Lung (tissue), 12 donors: ENCODE results near the gene SNX20. TPM values are rescaled to one million over a fixed set of nuclear protein-coding genes. Genes with fewer than 3 reads are reported as not detected.

Experiments
- ATAC-seq: fragments of 200-7000 bp; cut with Tn5 transposase; one replicate; pipeline ENCODE4 v1.9.1; 2020; ENCODE audit warnings: moderate number of reproducible peaks; ENCODE audit not compliant: insufficient read depth, low FRiP score
- DNase-seq, 3 donors: peaks; one replicate each; pipeline ENCODE4 v3.0.0-alpha.2; 2013 to 2017
- H3K27ac ChIP-seq, 2 donors: one replicate each; pipeline ENCODE4 v1.5.1; 2013; ENCODE audit warnings: mild to moderate bottlenecking in 2 of 2, moderate library complexity in 2 of 2, control low read depth in 1 of 2, inconsistent platforms in 1 of 2, low read depth in 1 of 2, low read length in 1 of 2
- H3K27me3 ChIP-seq, 3 donors: one replicate each; pipeline ENCODE4 v1.5.1; 2013; ENCODE audit warnings: low read length in 2 of 3; ENCODE audit not compliant: control insufficient read depth in 3 of 3, insufficient read depth in 3 of 3
- H3K36me3 ChIP-seq, 4 donors: one replicate each; pipeline ENCODE4 v1.5.1; 2013; ENCODE audit warnings: low read length in 4 of 4, mild to moderate bottlenecking in 1 of 4, moderate library complexity in 1 of 4; ENCODE audit not compliant: control insufficient read depth in 4 of 4, insufficient read depth in 4 of 4
- H3K4me1 ChIP-seq, 5 donors: one replicate each; pipeline ENCODE4 v1.5.1; 2013; ENCODE audit warnings: low read length in 5 of 5, mild to moderate bottlenecking in 2 of 5, moderate library complexity in 1 of 5; ENCODE audit not compliant: control insufficient read depth in 5 of 5, insufficient read depth in 5 of 5
- H3K4me3 ChIP-seq: one replicate; pipeline ENCODE4 v1.5.1; 2013; ENCODE audit warnings: mild to moderate bottlenecking, control low read depth, moderate library complexity
- H3K9ac ChIP-seq, 2 donors: one replicate each; pipeline ENCODE4 v1.5.1; 2013; ENCODE audit warnings: low read length in 2 of 2, control low read depth in 1 of 2; ENCODE audit not compliant: insufficient read depth in 1 of 2
- H3K9me3 ChIP-seq, 4 donors: one replicate each; pipeline ENCODE4 v1.5.1; 2013; ENCODE audit warnings: low read length in 3 of 4, mild to moderate bottlenecking in 1 of 4, moderate library complexity in 1 of 4; ENCODE audit not compliant: control insufficient read depth in 4 of 4, insufficient read depth in 3 of 4
- CTCF ChIP-seq: IDR thresholded peaks from 2 replicates; pipeline ENCODE4 v1.5.1; 2012; ENCODE audit warnings: mild to moderate bottlenecking; ENCODE audit errors: control extremely low read depth, extremely low read depth
- WGBS, 2 donors: extraction: QIAGEN DNeasy Blood & Tissue Kit; methylation state at CpG; one replicate each; pipeline ENCODE4 v1.1.7; 2013; 5-methylcytosine and 5-hydroxymethylcytosine counted together
- polyA plus RNA-seq, 2 donors: library from polyadenylated mRNA; stranded (reverse); fragments of 200-250 nt; gene quantifications; one replicate each; pipeline ENCODE4 v1.2.1, GENCODE V29; 2013
- total RNA-seq, 2 donors: library from RNA; depleted of rRNA in 1 of 2; stranded (reverse); fragments of >200 nt in 1 of 2; gene quantifications; one replicate each; pipeline ENCODE4 v1.2.1, GENCODE V29; 2014 to 2021
- donor health status: control.
- donor health status: control.
- donor health status: Bipolar disorder and iron deficiency.
- donor health status: healthy.
- donor health status: DM: yes; HTN: yes; CAD: no.

Gene SNX20
- total and polyA plus RNA-seq, 4 donors = 3.1 to 14.9 (median 9.5) TPM

DNA sequence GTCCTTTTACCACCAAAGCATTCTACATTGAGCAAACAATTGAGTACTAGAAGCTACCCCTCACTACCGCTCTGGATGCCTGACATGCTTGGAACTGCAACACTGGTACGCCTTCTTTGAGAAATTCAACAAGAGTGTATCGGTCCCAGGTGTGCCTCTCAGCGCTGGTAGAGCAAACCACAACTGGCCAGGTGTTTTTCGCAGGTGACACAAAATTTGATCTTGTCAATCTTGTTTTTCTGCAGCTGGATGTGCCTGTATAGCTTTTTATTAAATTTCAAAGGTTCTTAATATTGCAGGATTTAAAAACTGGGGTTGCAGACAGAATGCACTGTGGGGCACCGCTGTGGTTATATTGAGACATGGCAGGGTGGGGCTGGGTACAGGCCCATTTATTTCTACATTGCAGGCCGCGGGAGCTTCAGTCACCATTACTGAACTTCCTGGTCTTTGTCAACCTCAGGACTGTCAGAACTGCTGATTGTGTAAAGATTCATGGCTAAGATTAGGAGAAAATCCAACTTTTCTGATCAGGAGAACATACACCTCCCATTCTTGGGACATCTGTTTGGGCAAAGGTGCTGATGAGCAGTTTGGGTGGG lies 4.5 kb upstream of the SNX20 start:
- DNase-seq = no peak
- no peak for TF ChIP-seq CTCF
- peaks cover 0 to 9% (median 0%) of the 10 kb centered on the region in 5 donors for H3K4me1 ChIP-seq

GRCh38 chr16:50684823-50685461 lies 3.8 kb upstream of the SNX20 start:
- WGBS, 2 donors = 61 to 65% methylated on average over 11 of the region's 11 CpGs
- H3K27ac ChIP-seq = peak overlapping the region in 1 of 2 donors; percentile 32
- H3K36me3 ChIP-seq = no peaks in the 10 kb centered on the region
- no peak for TF ChIP-seq CTCF
- no peaks in the 10 kb centered on the region for H3K27me3 ChIP-seq
- no peak for DNase-seq
- no peak overlapping the region for H3K9ac ChIP-seq
- no peak overlapping the region for H3K4me3 ChIP-seq
- H3K9me3 ChIP-seq = no peaks in the 10 kb centered on the region
- peak; percentile 47 for ATAC-seq
- H3K4me1 ChIP-seq = peaks cover 0 to 9% (median 0%) of the 10 kb centered on the region in 5 donors

More for the DNA sequence above, 4.5 kb upstream of the SNX20 start:
- no peaks in the 10 kb centered on the region for H3K36me3 ChIP-seq
- H3K4me3 ChIP-seq = no peak overlapping the region
- 43 to 68% methylated on average over 8 of the region's 8 CpGs for WGBS, 2 donors
- H3K9ac ChIP-seq = no peak overlapping the region
- peak; percentile 27 for ATAC-seq
- H3K27me3 ChIP-seq = no peaks in the 10 kb centered on the region
- peak overlapping the region in 1 of 2 donors; percentile 43 for H3K27ac ChIP-seq
- no peaks in the 10 kb centered on the region for H3K9me3 ChIP-seq

DNA sequence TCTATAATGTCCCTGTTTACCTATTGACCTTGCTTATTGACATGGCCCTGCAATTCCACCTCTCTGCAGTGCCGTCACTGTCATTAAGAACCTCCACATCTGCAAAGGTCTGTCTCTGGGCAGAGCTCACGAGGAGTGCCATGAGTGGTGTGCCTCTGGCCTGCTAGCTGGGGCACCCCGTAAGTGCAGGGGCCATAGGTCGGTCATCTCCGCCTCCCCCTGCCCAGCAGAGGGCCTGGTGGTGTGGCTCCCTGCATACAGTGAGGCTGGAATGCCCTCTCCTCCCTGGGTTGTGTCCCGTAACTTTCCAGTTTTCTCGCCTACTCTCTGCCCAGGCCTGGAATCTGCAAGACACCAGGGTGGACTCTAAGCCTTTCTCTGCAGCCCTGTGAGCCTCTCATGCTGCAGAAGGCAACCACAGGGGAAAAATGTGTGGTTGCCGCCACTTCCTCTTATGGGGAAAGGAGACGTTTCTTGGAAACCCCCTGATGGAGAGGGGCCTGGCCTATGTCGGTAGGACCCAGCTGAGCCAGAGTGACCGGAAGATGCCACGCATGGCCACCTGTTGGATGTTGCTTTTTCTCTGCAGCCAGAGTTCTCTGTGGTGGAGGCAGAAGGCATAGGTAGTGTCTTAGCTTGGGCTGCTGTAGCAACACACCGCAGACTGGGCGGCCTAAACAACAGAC lies 2.7 kb upstream of the SNX20 start:
- Histone ChIP-seq H3K27me3 (no peaks in the 10 kb centered on the region), H3K4me3 (no peak overlapping the region), H3K9me3 (no peaks in the 10 kb centered on the region), H3K36me3 (no peaks in the 10 kb centered on the region), H3K9ac (no peak overlapping the region), H3K4me1 (peaks cover 0 to 9% (median 0%) of the 10 kb centered on the region in 5 donors), H3K27ac (peak overlapping the region in 1 of 2 donors; percentile 60)
- no peak for DNase-seq
- 33 to 67% methylated on average over 14 of the region's 14 CpGs for WGBS, 2 donors
- TF ChIP-seq CTCF = no peak
- peak; percentile 56 for ATAC-seq
